ENCODE results near the gene FGD1. TPM values are rescaled to one million over a fixed set of nuclear protein-coding genes. Genes with fewer than 3 reads are reported as not detected.
A peak's percentile ranks its signal among the peaks of the same experiment; 100 is the strongest.

FGD1 gene
- total and polyA plus RNA-seq, 2 of the 4 experiments (the other 2 are of a cell fraction), result 2.0 to 12.3 TPM

DNA sequence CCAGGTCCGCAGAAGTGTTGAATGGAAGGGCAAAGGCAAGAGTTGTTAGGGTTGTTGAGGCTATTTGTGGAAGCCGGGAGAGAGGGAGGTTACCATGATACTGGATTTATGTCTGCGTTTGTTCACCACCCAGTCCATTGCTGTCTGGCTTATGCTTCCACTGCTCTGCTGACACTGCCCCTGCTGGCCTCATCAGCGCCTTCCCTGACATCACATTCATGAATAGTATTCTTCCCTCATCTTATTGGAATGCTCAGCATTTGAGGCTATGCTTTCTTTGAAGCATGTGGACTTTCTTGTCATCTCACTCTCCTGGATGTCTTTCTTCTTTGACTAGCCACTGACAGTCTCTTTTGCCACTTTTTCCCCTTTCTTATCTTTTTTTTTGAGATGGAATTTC lies 44.3 kb upstream of the FGD1 start:
- Histone ChIP-seq H3K23ac (ENCODE audit: low read depth, low read length) (no peak overlapping the region), H3K9me1 (ENCODE audit: insufficient read depth, low read length) (no peaks in the 10 kb centered on the region), H2BK20ac (ENCODE audit: low read depth, low read length) (no peak overlapping the region), H3K4me2 (ENCODE audit: low read depth, low read length) (no peak overlapping the region), H4K5ac (ENCODE audit: low read depth, low read length) (no peak overlapping the region), H4K91ac (ENCODE audit: insufficient read depth, low read depth, low read length) (no peak overlapping the region), H3K9ac (ENCODE audit: low read depth, low read length) (no peak overlapping the region), H3K18ac (ENCODE audit: low read depth, low read length) (no peak overlapping the region), H2AK9ac (replicated peaks; ENCODE audit: low read depth, low read length, poor library complexity) (peak overlapping the region; percentile 59), H3K4ac (ENCODE audit: low read depth, low read length) (no peak overlapping the region), H3K4me1 (ENCODE audit: control insufficient read depth, insufficient read depth, low read length) (0 out of 2 replicates have a peak, but pooled peaks cover 1% of the 10 kb centered on the region), H2AK5ac (ENCODE audit: low read depth, low read length) (no peak overlapping the region), H2BK5ac (ENCODE audit: low read depth, low read length, poor library complexity, severe bottlenecking) (no peak overlapping the region), H3K4me3 (ENCODE audit: insufficient read depth, low read depth, low read length) (no peak overlapping the region), H3K79me1 (ENCODE audit: low read depth in 1 of 2, low read length in 2 of 2) (no peaks in the 10 kb centered on the region), H3K27me3 (ENCODE audit: control insufficient read depth, insufficient read depth, low read length) (no peaks in the 10 kb centered on the region), H3K14ac (replicated peaks; ENCODE audit: low read depth, low read length) (no peak overlapping the region), H4K20me1 (ENCODE audit: insufficient read depth, low read length) (0 out of 2 replicates have a peak, but pooled peaks cover 3% of the 10 kb centered on the region), H3K56ac (ENCODE audit: extremely low read depth, insufficient read depth, low read length) (no peak overlapping the region), H3K9me3 (ENCODE audit: control insufficient read depth, insufficient read depth, low read length) (no peaks in the 10 kb centered on the region), H3K36me3 (ENCODE audit: control insufficient read depth, insufficient read depth, low read length) (peaks cover 25% of the 10 kb centered on the region), H2BK120ac (ENCODE audit: low read depth, low read length) (no peak overlapping the region), H2BK15ac (ENCODE audit: low read depth, low read length) (no peak overlapping the region), H3K27ac (ENCODE audit: insufficient read depth, low read length) (no peak overlapping the region), H4K8ac (ENCODE audit: low read depth in 2 of 2, low read length in 2 of 2) (no peak overlapping the region), H2AFZ (replicated peaks; ENCODE audit: low read length, poor library complexity) (no peak overlapping the region)
- in situ Hi-C loops (cut with MboI; ENCODE audit: low sequenced_read_pairs) (no loop called here), intact Hi-C loops (cut with micrococcal nuclease) (no loop called here), dilution Hi-C loops (cut with HindIII; ENCODE audit: low sequenced_read_pairs, unreplicated experiment) (no loop called here)
- POLR2A ChIA-PET (ENCODE audit: unreplicated experiment), result no interaction called here
- peak; percentile 72 for DNase-seq
- 53% methylated on average over 2 of the region's 4 CpGs; no CpG with 5 or more reads in 1 of the 2 experiments for WGBS, 2 experiments (ENCODE audit: extremely low coverage in 2 of 2, insufficient read length in 1 of 2)
- TF ChIP-seq CHD1 (IDR thresholded peaks at IDR 0.05; ENCODE audit: low read depth, low read length), result no peak
- peak; percentile 39 for TF ChIP-seq RAD21 (IDR thresholded peaks at IDR 0.05; ENCODE audit: low read length)
- TF ChIP-seq RCOR1 (IDR thresholded peaks at IDR 0.05; ENCODE audit: insufficient replicate concordance, low read length), result no peak
- TF ChIP-seq SMC3 (IDR thresholded peaks at IDR 0.05; ENCODE audit: low read depth, low read length), result no peak
- TF ChIP-seq, protein P1, sequence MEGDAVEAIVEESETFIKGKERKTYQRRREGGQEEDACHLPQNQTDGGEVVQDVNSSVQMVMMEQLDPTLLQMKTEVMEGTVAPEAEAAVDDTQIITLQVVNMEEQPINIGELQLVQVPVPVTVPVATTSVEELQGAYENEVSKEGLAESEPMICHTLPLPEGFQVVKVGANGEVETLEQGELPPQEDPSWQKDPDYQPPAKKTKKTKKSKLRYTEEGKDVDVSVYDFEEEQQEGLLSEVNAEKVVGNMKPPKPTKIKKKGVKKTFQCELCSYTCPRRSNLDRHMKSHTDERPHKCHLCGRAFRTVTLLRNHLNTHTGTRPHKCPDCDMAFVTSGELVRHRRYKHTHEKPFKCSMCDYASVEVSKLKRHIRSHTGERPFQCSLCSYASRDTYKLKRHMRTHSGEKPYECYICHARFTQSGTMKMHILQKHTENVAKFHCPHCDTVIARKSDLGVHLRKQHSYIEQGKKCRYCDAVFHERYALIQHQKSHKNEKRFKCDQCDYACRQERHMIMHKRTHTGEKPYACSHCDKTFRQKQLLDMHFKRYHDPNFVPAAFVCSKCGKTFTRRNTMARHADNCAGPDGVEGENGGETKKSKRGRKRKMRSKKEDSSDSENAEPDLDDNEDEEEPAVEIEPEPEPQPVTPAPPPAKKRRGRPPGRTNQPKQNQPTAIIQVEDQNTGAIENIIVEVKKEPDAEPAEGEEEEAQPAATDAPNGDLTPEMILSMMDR (conservative IDR thresholded peaks at IDR 0.05; ENCODE audit: low read depth, low read length), result peak; percentile 33; the same call in 1 of the 2 replicates
- TF ChIP-seq BHLHE40 (IDR thresholded peaks at IDR 0.05; ENCODE audit: low read depth, low read length), result no peak
- TF ChIP-seq CEBPB (IDR thresholded peaks at IDR 0.05; ENCODE audit: low read depth, low read length), result no peak
- no peak for TF ChIP-seq POLR2A (IDR thresholded peaks at IDR 0.05; ENCODE audit: low read depth, low read length)
- no peak for TF ChIP-seq NFE2L2 (IDR thresholded peaks at IDR 0.05; ENCODE audit: low read depth, low read length)
- no peak for TF ChIP-seq MAFK (IDR thresholded peaks at IDR 0.05; ENCODE audit: low read depth, low read length)
- TF ChIP-seq MXI1 (IDR thresholded peaks at IDR 0.05; ENCODE audit: borderline replicate concordance, low read depth, low read length), result no peak
- TF ChIP-seq MAZ (IDR thresholded peaks at IDR 0.05; ENCODE audit: borderline replicate concordance, low read depth, low read length), result no peak
- TF ChIP-seq, protein P2, sequence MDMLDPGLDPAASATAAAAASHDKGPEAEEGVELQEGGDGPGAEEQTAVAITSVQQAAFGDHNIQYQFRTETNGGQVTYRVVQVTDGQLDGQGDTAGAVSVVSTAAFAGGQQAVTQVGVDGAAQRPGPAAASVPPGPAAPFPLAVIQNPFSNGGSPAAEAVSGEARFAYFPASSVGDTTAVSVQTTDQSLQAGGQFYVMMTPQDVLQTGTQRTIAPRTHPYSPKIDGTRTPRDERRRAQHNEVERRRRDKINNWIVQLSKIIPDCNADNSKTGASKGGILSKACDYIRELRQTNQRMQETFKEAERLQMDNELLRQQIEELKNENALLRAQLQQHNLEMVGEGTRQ (IDR thresholded peaks at IDR 0.05; ENCODE audit: low read depth, low read length), result no peak
- no peak for TF ChIP-seq RFX5 (IDR thresholded peaks at IDR 0.05; ENCODE audit: low read depth, low read length)
- no TSS peak for BruUV-seq (replicated peaks)
- peak; percentile 88 for ATAC-seq (ENCODE audit: low read depth)
- CTCF ChIA-PET, result no interaction called here
